NB4 (cell line): Measurements from ENCODE around the gene CCSER1.

Experiments used
- DNase-seq: peaks from one replicate; pipeline ENCODE4 v3.0.0; 2010; ENCODE audit warnings: low read depth
- H3K4me3 ChIP-seq: one replicate; pipeline ENCODE4 v1.5.1; 2011; ENCODE audit warnings: mild to moderate bottlenecking, low read depth, low read length, moderate library complexity
- CTCF ChIP-seq: IDR thresholded peaks from one replicate; pipeline ENCODE4 v1.5.1; 2012; ENCODE audit warnings: low read depth, low read length
- MAX ChIP-seq: IDR thresholded peaks from 2 replicates; pipeline ENCODE4 v1.6.1; 2011; ENCODE audit warnings: low read depth, low read length
- MYC ChIP-seq: IDR thresholded peaks from 2 replicates; pipeline ENCODE4 v1.6.1; 2011; ENCODE audit warnings: low read depth, low read length
- POLR2A ChIP-seq: IDR thresholded peaks from 2 replicates; pipeline ENCODE4 v1.6.1; 2011; ENCODE audit warnings: mild to moderate bottlenecking; ENCODE audit not compliant: insufficient read length; ENCODE audit errors: extremely low read depth

The CCSER1 gene

GRCh38 chr4:90145319-90145718 lies 18.1 kb downstream of the CCSER1 start:
- H3K4me3 ChIP-seq: no peak overlapping the region
- DNase-seq: no peak
- TF ChIP-seq POLR2A (no peak), MAX (no peak), MYC (no peak), CTCF (no peak)

- DNase-seq: no peak
- TF ChIP-seq CTCF (no peak), MAX (no peak), MYC (no peak), POLR2A (no peak)
- H3K4me3 ChIP-seq: no peak overlapping the region
Measured at GRCh38 chr4:90146306-90146705, 19.1 kb downstream of the CCSER1 start.

- no peak for TF ChIP-seq POLR2A
- TF ChIP-seq MAX: no peak
- no peak for TF ChIP-seq CTCF
- no peak for TF ChIP-seq MYC
- H3K4me3 ChIP-seq: no peak overlapping the region
- no peak for DNase-seq
Measured at GRCh38 chr4:90148574-90149148, 21.5 kb downstream of the CCSER1 start.

- no peak overlapping the region for H3K4me3 ChIP-seq
- TF ChIP-seq MAX: no peak
- TF ChIP-seq MYC: no peak
- TF ChIP-seq POLR2A: no peak
- no peak for TF ChIP-seq CTCF
- DNase-seq: no peak
Measured at GRCh38 chr4:90152024-90152423, 24.8 kb downstream of the CCSER1 start.

GRCh38 chr4:90159193-90159592 lies 32.0 kb downstream of the CCSER1 start:
- no peak overlapping the region for H3K4me3 ChIP-seq
- no peak for DNase-seq
- TF ChIP-seq MAX (no peak), POLR2A (no peak), CTCF (no peak), MYC (no peak)
